MM.1S (cell line): ENCODE measurements around the gene HOXC6.

Source experiments
- DNase-seq: peaks from one replicate; pipeline ENCODE4 v3.0.0-alpha.2; 2015
- H2AFZ ChIP-seq: fragments of 300-600 bp; sonication (generic); 2 replicates; pipeline ENCODE4 v1.6.0; 2016; ENCODE audit warnings: antibody characterized with exemption, low read length
- H3F3A ChIP-seq: fragments of 300-600 bp; sonication (generic); 2 replicates; pipeline ENCODE4 v1.6.1; 2016; ENCODE audit warnings: mild to moderate bottlenecking, antibody characterized with exemption, low read length, moderate library complexity, mixed read lengths; ENCODE audit not compliant: insufficient read depth
- H3K27ac ChIP-seq: fragments of 300-600 bp; sonication (generic); 2 replicates; pipeline ENCODE4 v1.5.1; 2016; ENCODE audit warnings: mild to moderate bottlenecking, low read length
- H3K27me3 ChIP-seq: fragments of 300-600 bp; sonication (generic); replicated peaks from 2 replicates; pipeline ENCODE4 v1.6.0; 2016; ENCODE audit warnings: low read length; ENCODE audit not compliant: insufficient read depth
- H3K36me3 ChIP-seq: fragments of 300-600 bp; sonication (generic); replicated peaks from 2 replicates; pipeline ENCODE4 v1.6.1; 2016; ENCODE audit warnings: mild to moderate bottlenecking, low read length, mixed read lengths; ENCODE audit not compliant: insufficient read depth
- H3K4me1 ChIP-seq: fragments of 300-600 bp; sonication (generic); 2 replicates; pipeline ENCODE4 v1.6.1; 2016; ENCODE audit warnings: low read length, mixed read lengths
- H3K4me2 ChIP-seq: fragments of 300-600 bp; sonication (generic); 2 replicates; pipeline ENCODE4 v1.6.0; 2016; ENCODE audit warnings: low read depth, low read length
- H3K4me3 ChIP-seq: fragments of 300-600 bp; sonication (generic); 2 replicates; pipeline ENCODE4 v1.5.1; 2016; ENCODE audit warnings: low read length, mixed read lengths
- H3K79me2 ChIP-seq: fragments of 300-600 bp; sonication (generic); 2 replicates; pipeline ENCODE4 v1.6.1; 2016; ENCODE audit warnings: mixed run types, low read length, mixed read lengths
- H3K9ac ChIP-seq: fragments of 300-600 bp; sonication (generic); 2 replicates; pipeline ENCODE4 v1.6.1; 2016; ENCODE audit warnings: low read length, mixed read lengths
- H3K9me2 ChIP-seq: fragments of 300-600 bp; sonication (generic); replicated peaks from 2 replicates; pipeline ENCODE4 v1.6.1; 2016; ENCODE audit warnings: mild to moderate bottlenecking, low read length, mixed read lengths; ENCODE audit not compliant: insufficient read depth
- H3K9me3 ChIP-seq: fragments of 300-600 bp; sonication (generic); replicated peaks from 2 replicates; pipeline ENCODE4 v1.6.1; 2016; ENCODE audit warnings: mild to moderate bottlenecking, low read length, mixed read lengths; ENCODE audit not compliant: insufficient read depth
- H4K20me1 ChIP-seq: fragments of 300-600 bp; sonication (generic); 2 replicates; pipeline ENCODE4 v1.6.1; 2016; ENCODE audit warnings: mild to moderate bottlenecking, low read length, moderate library complexity, mixed read lengths; ENCODE audit not compliant: insufficient read depth
- CTCF ChIP-seq: fragments of 300-600 bp; sonication (generic); IDR thresholded peaks from 2 replicates; pipeline ENCODE4 v1.5.1; 2016; ENCODE audit warnings: antibody characterized with exemption, low read length, mixed read lengths
- EZH2 ChIP-seq: fragments of 300-600 bp; sonication (generic); optimal IDR thresholded peaks from 2 replicates; pipeline ENCODE3; 2017; ENCODE audit warnings: low read depth, mild to moderate bottlenecking, antibody characterized with exemption, low read length, mixed read lengths
- EZH2phosphoT487 ChIP-seq: fragments of 300-600 bp; sonication (generic); IDR thresholded peaks from 2 replicates; pipeline ENCODE4 v1.6.1; 2018; ENCODE audit warnings: antibody characterized with exemption, low read length

Gene HOXC6

DNA sequence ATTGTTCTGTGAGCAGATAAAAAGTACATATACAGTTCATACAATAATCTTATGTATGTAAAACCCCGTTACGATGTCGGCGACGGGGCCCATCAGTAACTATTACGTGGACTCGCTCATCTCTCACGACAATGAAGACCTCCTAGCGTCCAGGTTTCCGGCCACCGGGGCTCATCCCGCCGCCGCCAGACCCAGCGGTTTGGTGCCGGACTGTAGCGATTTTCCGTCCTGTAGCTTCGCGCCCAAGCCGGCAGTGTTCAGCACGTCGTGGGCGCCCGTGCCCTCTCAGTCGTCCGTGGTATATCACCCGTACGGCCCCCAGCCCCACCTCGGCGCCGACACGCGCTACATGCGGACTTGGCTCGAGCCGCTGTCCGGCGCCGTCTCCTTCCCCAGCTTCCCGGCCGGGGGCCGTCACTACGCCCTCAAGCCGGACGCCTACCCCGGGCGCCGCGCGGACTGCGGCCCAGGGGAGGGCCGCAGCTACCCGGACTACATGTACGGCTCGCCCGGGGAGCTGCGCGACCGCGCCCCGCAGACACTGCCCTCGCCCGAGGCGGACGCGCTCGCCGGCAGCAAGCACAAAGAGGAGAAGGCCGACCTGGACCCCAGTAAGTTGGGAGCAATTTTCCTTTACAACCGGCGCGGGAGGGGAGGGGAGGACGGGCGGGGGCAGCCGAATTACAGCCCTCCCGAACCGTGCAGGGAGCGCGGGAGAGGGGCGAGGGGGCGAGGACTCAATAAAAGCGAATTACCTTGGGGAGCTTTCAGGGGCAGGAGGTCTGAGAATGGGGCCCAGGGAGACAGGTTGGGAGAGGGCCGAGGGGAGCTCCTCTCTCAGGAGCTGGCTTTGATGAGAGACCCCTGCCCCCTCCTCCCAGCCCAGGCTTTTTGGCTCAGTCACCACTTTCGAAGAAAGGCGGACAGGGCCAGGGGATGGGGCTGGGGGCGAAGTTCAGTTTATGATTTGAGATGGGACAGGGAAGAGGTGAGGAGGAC, 27.8 kb upstream of the HOXC6 start, which contains the start of gene HOXC9:
TSS of gene HOXC9 (plus strand) at position 46 of the 999 bp plus-strand sequence. CDS start at position 74, 28 bp downstream.
- no peaks in the 10 kb centered on the region for H3F3A ChIP-seq
- H3K27me3 ChIP-seq, result peaks cover 94% of the 10 kb centered on the region
- H3K27ac ChIP-seq, result no peak within 1 kb of the TSS
- no peak for DNase-seq
- 0 out of 2 replicates have a peak, but pooled peaks cover 3% of the 10 kb centered on the region for H3K4me1 ChIP-seq
- no peaks in the 10 kb centered on the region for H3K9me3 ChIP-seq
- no peaks in the 10 kb centered on the region for H3K79me2 ChIP-seq
- peak within 1 kb of the TSS; percentile 45 for H3K4me3 ChIP-seq
- no peaks in the 10 kb centered on the region for H4K20me1 ChIP-seq
- H3K9ac ChIP-seq, result no peak within 1 kb of the TSS
- H2AFZ ChIP-seq, result no peak within 1 kb of the TSS; the same call in 1 of the 2 replicates
- peak within 1 kb of the TSS; percentile 59; the same call in 1 of the 2 replicates for H3K4me2 ChIP-seq
- H3K9me2 ChIP-seq, result no peaks in the 10 kb centered on the region
- TF ChIP-seq EZH2phosphoT487 (peak; percentile 77; the same call in 1 of the 2 replicates), CTCF (no peak), EZH2 (no peak)
- H3K36me3 ChIP-seq, result no peaks in the 10 kb centered on the region

GRCh38 chr12:54001283-54002187, 26.7 kb upstream of the HOXC6 start:
- Histone ChIP-seq H2AFZ (no peak overlapping the region), H3K9me2 (no peaks in the 10 kb centered on the region), H3K27me3 (peaks cover 96% of the 10 kb centered on the region), H3F3A (no peaks in the 10 kb centered on the region), H4K20me1 (no peaks in the 10 kb centered on the region), H3K36me3 (no peaks in the 10 kb centered on the region), H3K9ac (no peak overlapping the region), H3K9me3 (no peaks in the 10 kb centered on the region), H3K4me2 (no peak overlapping the region), H3K4me3 (no peak overlapping the region), H3K79me2 (no peaks in the 10 kb centered on the region), H3K27ac (no peak overlapping the region), H3K4me1 (0 out of 2 replicates have a peak, but pooled peaks cover 3% of the 10 kb centered on the region)
- DNase-seq, result no peak
- TF ChIP-seq EZH2phosphoT487 (no peak), CTCF (no peak), EZH2 (no peak)

DNA sequence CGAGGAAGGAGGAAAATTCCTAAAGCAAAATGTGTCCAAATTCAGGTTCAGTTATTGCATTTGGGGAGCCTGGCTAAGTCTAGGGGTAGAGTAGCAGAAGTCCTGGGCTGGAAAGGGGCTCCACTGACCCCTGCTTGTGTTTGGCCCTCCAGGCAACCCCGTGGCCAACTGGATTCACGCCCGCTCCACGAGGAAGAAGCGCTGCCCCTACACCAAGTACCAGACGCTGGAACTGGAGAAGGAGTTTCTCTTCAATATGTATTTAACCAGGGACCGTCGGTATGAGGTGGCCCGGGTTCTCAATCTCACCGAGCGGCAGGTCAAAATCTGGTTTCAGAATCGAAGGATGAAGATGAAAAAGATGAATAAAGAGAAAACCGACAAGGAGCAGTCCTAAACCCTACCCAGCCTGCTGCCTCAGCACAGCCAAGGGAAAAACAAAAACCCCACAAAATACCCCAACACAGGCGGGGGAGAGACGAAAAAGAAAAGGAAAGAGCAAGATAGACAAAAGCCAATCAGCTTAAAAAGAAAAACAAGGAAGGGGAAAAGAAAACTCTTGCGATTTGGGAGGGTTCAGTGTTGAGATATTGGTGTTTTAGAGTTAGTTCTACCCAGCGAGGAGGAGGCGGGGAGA, 25.8 kb upstream of the HOXC6 start:
- H3F3A ChIP-seq, result no peaks in the 10 kb centered on the region
- H3K4me2 ChIP-seq, result no peak overlapping the region
- H3K27me3 ChIP-seq, result peaks cover 96% of the 10 kb centered on the region
- no peaks in the 10 kb centered on the region for H3K79me2 ChIP-seq
- no peak overlapping the region for H2AFZ ChIP-seq
- no peak overlapping the region for H3K4me3 ChIP-seq
- TF ChIP-seq CTCF, result no peak
- TF ChIP-seq EZH2phosphoT487, result no peak
- TF ChIP-seq EZH2, result no peak
- no peaks in the 10 kb centered on the region for H3K9me3 ChIP-seq
- H3K9me2 ChIP-seq, result no peaks in the 10 kb centered on the region
- no peak overlapping the region for H3K9ac ChIP-seq
- H3K27ac ChIP-seq, result no peak overlapping the region
- no peak for DNase-seq
- H3K4me1 ChIP-seq, result 0 out of 2 replicates have a peak, but pooled peaks cover 5% of the 10 kb centered on the region
- H3K36me3 ChIP-seq, result no peaks in the 10 kb centered on the region
- no peaks in the 10 kb centered on the region for H4K20me1 ChIP-seq
